Urothelium cell line (cell line): ENCODE data around the gene ASCC1.
A peak's percentile ranks its signal among the peaks of the same experiment; 100 is the strongest.

Source experiments
- DNase-seq: peaks from one replicate; pipeline ENCODE4 v3.0.0; 2011; ENCODE audit warnings: low spot score, mixed read lengths
- FAIRE-seq: peaks from 2 replicates; lab custom pipeline; 2011; peaks lifted over from hg19 to GRCh38; lab: Jason Lieb, UNC

The ASCC1 gene

GRCh38 chr10:72086466-72087391 lies 129.3 kb downstream of the ASCC1 start:
- FAIRE-seq: no peak
- no peak for DNase-seq

- DNase-seq (no peak), FAIRE-seq (no peak)
Observed at GRCh38 chr10:72085864-72086465, 130.1 kb downstream of the ASCC1 start.

GRCh38 chr10:72085166-72085565 lies 130.9 kb downstream of the ASCC1 start:
- no peak for FAIRE-seq
- no peak for DNase-seq

GRCh38 chr10:72083790-72084459 lies 132.2 kb downstream of the ASCC1 start:
- DNase-seq (no peak), FAIRE-seq (no peak)

GRCh38 chr10:72082856-72083789 lies 133.0 kb downstream of the ASCC1 start:
- FAIRE-seq: no peak
- no peak for DNase-seq

- FAIRE-seq: peak; percentile 48
- DNase-seq: no peak
Observed at GRCh38 chr10:72081772-72082590, 134.1 kb downstream of the ASCC1 start.

- DNase-seq (no peak), FAIRE-seq (peak; percentile 37)
Observed at GRCh38 chr10:72081210-72081609, 134.9 kb downstream of the ASCC1 start.

- DNase-seq (peak; percentile 59), FAIRE-seq (no peak)
Observed at GRCh38 chr10:72080042-72080975, 135.8 kb downstream of the ASCC1 start.

GRCh38 chr10:72079356-72079755 lies 136.7 kb downstream of the ASCC1 start:
- FAIRE-seq (no peak), DNase-seq (no peak)

- no peak for FAIRE-seq
- DNase-seq: no peak
Observed at GRCh38 chr10:72077275-72077990, 138.6 kb downstream of the ASCC1 start.

GRCh38 chr10:72076756-72077155 lies 139.3 kb downstream of the ASCC1 start:
- FAIRE-seq (no peak), DNase-seq (no peak)

GRCh38 chr10:72075376-72076115 lies 140.5 kb downstream of the ASCC1 start:
- FAIRE-seq (no peak), DNase-seq (no peak)

GRCh38 chr10:72074574-72075375 lies 141.3 kb downstream of the ASCC1 start:
- FAIRE-seq: no peak

GRCh38 chr10:72073708-72074573 lies 142.1 kb downstream of the ASCC1 start:
- peak; percentile 92 for FAIRE-seq
- no peak for DNase-seq

More at GRCh38 chr10:72074574-72075375, 141.3 kb downstream of the ASCC1 start:
- no peak for DNase-seq

- FAIRE-seq (no peak), DNase-seq (no peak)
Observed at GRCh38 chr10:72072639-72073038, 143.4 kb downstream of the ASCC1 start.
